Activated CD4-positive, alpha-beta T cell treated with anti-CD3 and anti-CD28 coated beads for 36 hours (primary cell): Measurements from ENCODE around the gene MRPS16. TPM values are rescaled to one million over a fixed set of nuclear protein-coding genes. Genes with fewer than 3 reads are reported as not detected.

ENCODE experiments used
- total RNA-seq, 2 experiments: library from RNA; stranded (reverse); gene quantifications; one replicate each; pipeline ENCODE4 v1.2.3, GENCODE V29; 2021

The MRPS16 gene
- total RNA-seq, 2 experiments from 2014 or later = 123 to 138 TPM

Other genes starting within 250 kb of the MRPS16 start
- gene P4HA1, start 155.8 kb downstream of the MRPS16 start, total RNA-seq = 10 to 100 TPM; 51.8 to 58.5 TPM
- gene NUDT13, start 142.2 kb downstream of the MRPS16 start, total RNA-seq = 1 to 10 TPM; 1.6 to 2.2 TPM
- gene ECD, start 84.6 kb downstream of the MRPS16 start, total RNA-seq = 10 to 100 TPM; 41.0 to 50.7 TPM
- 10 to 100 TPM; 16.0 to 18.6 TPM for gene FAM149B1, start 84.5 kb downstream of the MRPS16 start, total RNA-seq
- gene DNAJC9, start 5.4 kb downstream of the MRPS16 start, total RNA-seq = 10 to 100 TPM; 36.9 to 45.4 TPM
- gene CFAP70, start 106.2 kb upstream of the MRPS16 start, total RNA-seq = under 1 TPM; 0.58 to 0.71 TPM
- 100 to 1,000 TPM in 1 of 2 experiments, 10 to 100 TPM in 1; 94.6 to 118 TPM for gene ANXA7, start 161.4 kb upstream of the MRPS16 start, total RNA-seq
- 1 to 10 TPM; 1.9 to 2.4 TPM for gene MSS51, start 180.9 kb upstream of the MRPS16 start, total RNA-seq
- gene PPP3CB, start 243.4 kb upstream of the MRPS16 start, total RNA-seq = 10 to 100 TPM; 42.3 to 45.3 TPM